Hepatic stellate cell (primary cell): ENCODE data around the gene ERCC5.

Experiments
- DNase-seq: peaks from one replicate; pipeline ENCODE4 v3.0.0; 2011; ENCODE audit warnings: low spot score

ERCC5 gene

GRCh38 chr13:102845630-102846260 is at the start of gene ERCC5:
Gene ERCC5, plus strand, starts transcription at chr13:102846032. Its CDS starts 235 bp downstream, at chr13:102846267.
- DNase-seq = peak; percentile 67

GRCh38 chr13:102798581-102799425 is 47.0 kb upstream of the ERCC5 start, which contains the start of the genes BIVM and POGLUT2:
Gene BIVM, plus strand, starts transcription at chr13:102799119. Its CDS starts 8,149 bp downstream, at chr13:102807268.
Gene POGLUT2, minus strand, starts transcription at chr13:102798976. Its CDS starts 306 bp downstream, at chr13:102798670.
- DNase-seq = peak; percentile 97

DNA sequence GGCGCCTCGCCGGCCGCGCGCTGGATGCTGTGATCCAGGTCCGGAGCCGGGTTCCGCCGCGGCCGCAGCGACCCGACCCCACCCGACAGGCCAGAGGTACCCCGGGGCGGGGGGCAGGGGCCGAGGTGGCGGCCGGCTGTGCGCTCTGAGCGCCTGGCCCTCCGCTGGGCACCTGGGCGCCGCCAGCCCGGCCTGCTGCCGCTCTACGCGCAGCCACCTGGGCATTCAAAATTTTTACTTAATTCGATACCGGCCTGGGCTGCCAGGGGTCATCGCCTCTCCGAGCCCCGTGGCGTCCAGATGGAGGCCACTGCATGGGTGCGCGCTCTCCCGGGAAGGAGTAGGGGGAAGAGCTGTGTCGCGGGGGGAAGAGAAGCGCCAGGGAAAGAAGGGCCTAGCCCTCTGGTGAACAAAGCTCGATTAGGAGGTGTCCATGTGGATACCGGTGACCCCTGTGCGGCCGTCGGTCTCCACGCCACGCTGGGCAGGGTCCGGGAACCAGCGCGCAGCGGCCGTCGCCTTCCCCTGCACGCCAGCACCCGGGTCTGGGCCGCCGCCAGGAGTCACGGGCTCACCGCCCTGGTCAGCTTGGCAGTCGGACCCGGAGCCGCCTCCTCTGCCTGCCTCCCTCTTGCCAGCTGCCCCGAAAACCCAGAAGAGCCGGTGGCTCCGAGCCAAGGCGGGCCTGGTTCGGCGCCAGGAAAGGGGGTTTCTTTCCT is 46.2 kb upstream of the ERCC5 start:
- peak; percentile 26 for DNase-seq

- DNase-seq = peak; percentile 83
These were observed 45.4 kb upstream of the ERCC5 start for GRCh38 chr13:102800145-102801041.

DNA sequence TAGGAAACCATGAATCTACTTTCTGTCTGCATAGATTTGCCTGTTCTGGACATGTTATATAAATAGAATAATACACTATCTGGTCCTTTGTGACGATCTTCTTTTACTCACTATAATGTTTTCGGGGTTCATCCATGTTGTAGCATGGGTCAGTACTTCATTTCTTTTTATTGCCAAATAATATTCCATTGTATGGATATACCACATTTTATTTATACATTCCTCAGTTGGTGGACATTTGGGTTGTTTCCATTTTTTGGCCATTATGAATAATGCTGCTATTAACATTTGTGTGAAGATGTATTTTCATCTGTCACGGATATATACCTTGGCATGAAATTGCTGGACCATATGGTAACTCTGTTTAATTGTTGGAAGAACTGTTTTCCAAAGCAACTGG is 40.2 kb upstream of the ERCC5 start:
- no peak for DNase-seq

DNA sequence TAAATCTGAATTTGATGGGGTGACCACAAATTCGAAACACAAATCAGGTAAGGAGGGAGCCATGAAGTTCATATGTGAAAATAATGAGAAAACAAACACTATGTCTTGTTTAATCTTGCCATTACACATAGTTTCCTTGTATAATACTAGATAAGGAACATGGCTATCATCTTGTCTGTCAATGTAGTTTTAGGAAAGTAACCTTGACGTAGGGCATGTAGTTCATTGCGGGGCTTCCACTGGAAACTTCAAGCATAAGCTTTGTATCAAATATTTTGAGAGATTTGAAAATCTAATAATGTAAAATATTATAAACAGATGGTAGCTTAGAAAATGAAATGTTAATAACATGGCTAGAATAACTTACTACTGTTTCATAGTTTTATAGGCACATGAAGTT is 38.1 kb upstream of the ERCC5 start:
- no peak for DNase-seq

DNA sequence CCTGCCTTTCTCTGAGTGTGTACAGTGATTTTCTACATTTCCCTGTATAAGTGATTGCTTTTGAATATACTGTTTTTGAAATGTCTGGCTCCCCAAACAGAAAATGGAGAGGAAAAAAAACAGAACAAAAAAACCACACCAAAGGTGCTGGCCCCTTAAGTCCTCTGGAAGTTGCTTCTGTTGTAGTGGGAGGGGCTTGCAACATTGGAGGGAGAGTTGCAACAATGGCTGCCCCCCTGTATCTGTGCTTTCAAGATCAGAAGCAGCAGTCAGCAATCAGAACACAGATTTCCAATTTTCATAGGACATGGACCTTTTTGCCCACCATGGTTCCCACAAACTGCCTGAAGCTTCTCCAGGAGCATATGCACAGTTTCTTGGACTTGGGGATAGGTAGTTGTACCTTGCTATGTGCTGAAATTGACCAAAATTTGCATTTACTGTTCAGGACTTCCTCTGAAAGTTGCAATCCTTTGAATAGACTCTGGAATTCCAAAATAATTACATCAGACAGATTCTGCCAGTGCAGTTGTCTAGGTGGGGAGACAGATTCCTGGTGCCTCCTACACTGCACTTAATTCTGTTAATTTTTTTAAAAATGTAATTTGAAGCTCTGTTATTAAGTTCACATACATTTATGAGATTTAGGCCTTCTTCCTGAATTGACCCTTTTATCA is 33.1 kb upstream of the ERCC5 start:
- DNase-seq = no peak

DNA sequence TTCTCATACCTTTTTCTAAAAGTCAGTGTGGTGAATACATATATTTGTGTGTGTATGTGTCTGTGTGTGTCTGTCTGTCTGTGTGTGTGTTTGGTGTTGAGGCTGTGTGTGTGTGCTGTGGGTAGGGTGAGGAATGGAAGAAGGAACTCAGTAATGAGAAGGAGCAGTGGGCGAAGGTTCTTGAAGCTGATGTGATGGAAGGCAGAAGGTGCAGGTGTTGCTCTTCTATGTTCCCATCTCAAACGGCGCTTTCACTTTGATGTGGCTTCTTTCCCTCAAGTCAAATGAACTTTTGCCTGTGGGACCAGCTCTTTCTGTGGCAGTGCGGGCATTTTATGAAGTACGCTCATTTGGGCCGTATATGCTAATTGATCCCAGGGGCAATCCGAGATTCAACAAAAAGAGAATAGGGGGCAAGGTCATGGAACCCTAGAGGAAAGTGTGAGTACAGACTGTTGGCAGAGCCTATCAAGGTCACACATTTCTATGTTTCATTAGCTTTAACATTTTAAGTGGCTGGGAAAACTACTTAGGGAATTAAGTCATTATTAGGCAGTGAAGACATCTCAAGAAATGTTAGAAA is 31.7 kb upstream of the ERCC5 start:
- DNase-seq = no peak

DNA sequence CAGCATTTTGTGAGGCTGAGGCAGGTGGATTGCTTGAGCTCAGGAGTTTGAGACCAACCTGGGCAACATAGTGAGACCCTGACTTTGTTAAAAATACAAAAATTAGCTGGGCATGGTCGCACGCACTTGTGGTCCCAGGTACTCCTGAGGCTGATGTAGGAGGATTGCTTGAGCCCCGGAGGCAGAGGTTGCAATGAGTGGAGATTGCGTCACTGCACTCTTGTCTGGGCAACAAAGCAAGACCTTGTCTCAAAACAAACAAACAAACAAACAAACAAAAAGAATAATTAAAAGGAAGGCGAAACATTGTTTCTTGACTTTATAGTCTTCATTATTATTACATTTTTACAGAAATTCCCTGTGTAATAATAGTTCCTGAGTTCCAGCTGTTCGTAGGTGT is 31.0 kb upstream of the ERCC5 start:
- no peak for DNase-seq

DNA sequence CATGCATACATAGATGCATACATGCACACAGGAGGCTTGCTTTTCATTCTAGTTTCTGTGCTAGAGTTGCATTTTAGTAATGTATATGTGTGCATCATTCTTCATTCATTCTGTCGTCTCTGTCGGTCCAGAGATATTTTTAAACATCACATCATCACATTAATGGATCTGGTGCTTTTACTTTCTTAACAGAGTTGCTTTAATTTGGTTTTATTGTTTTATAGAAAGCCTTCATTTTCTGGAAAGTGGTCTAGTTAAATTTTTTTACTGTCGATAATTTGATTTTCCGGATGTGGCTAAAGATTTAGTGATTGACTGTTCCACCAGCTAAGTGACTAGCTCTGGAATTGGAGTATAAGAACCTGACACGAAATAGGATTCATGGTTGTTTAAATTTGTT is 30.0 kb upstream of the ERCC5 start:
- DNase-seq = no peak

DNA sequence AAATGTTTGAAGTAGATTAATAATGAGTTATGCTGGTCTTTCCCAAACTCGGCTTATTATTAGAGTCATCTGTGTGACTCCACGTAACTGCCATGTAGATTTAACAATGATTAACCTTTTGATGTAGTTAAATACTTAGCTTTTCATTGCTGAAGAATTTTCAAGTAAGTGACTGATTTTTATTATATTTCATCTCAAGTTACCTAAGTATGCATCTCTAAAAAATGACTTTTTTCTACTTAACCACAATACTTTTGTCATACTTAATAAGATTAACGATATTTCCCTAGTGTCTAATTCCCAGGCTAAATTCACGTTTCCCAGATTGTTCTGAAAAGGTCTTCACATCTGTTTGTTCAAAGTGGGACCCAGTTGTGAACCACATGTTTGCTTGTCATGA is 29.1 kb upstream of the ERCC5 start:
- no peak for DNase-seq

- no peak for DNase-seq
These were observed 28.6 kb upstream of the ERCC5 start for GRCh38 chr13:102817241-102817640.

GRCh38 chr13:102817907-102818306 is 27.9 kb upstream of the ERCC5 start:
- no peak for DNase-seq

GRCh38 chr13:102825400-102825799 is 20.4 kb upstream of the ERCC5 start:
- DNase-seq = no peak

DNA sequence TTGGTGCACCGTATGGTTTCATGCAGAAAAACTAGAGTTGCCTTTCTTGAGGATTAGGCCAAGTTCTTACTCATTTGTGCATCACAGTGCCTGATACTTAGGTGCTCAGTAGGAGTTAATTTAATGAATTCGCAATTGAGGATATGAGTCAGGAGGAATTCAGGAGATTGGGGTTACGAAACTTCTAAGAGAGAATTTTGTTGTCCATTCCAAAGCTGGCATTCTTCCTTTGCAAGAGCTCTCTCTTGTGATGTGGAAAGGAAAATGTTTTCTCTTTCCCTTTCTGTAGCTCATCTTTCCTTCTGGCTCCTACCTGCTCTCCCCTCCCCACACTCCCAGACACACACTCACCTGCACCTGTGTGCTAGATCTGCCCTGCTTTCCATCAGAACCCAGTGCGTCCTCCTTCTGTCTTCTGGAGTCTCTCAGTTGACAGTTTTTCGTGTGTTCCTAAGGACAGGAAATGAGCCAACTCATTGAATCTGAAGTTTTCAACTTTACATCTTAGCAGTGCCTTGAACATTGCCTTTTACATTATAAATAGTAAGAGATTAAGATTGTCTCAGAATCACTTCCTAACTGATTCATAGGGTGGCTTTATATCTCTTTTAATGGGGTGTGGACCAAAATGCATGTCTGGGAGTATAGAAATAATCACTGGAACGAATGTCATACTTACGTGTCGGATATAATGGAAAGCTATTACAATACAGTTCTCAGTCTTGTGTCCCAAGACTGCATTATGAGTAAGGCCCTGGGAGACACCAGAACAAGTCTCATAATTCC is 19.7 kb upstream of the ERCC5 start:
- peak; percentile 33 for DNase-seq

- no peak for DNase-seq
These were observed 15.2 kb upstream of the ERCC5 start for GRCh38 chr13:102830646-102831045.

- no peak for DNase-seq
These were observed 9.4 kb upstream of the ERCC5 start for GRCh38 chr13:102836471-102836870.

- DNase-seq = no peak
These were observed 7.6 kb upstream of the ERCC5 start for GRCh38 chr13:102838273-102838672.

DNA sequence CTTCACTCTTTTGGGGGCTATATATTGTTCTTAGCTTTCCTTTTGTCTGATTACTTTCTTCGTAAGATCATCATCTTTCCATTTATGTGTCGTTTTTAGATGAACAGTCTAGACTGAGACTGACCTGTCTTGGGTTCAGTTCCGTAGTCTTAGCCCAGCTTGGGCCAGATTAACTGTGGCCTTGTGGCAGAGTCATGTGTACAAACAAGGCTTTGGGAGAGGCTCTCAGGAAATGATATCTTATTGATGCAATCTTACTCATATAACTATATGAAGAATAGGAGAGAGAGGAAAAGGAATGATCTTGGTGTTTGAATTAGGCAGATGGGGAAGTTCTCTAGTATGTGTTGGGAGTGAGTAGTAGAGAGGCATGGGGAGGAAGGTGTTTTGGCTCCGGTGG is 6.8 kb upstream of the ERCC5 start:
- no peak for DNase-seq

- no peak for DNase-seq
These were observed 6.4 kb upstream of the ERCC5 start for GRCh38 chr13:102839462-102839861.
